ENCODE measurements around the gene IL36G.
"Not testable (repeated sequence)": the region's sequence is repeated elsewhere in the genome, so short reads cannot be mapped to it uniquely, and the experiment has no call there.

GRCh38 chr2:112934117-112934516 lies 43.7 kb upstream of the IL36G start:
- TF ChIP-seq, protein P1, sequence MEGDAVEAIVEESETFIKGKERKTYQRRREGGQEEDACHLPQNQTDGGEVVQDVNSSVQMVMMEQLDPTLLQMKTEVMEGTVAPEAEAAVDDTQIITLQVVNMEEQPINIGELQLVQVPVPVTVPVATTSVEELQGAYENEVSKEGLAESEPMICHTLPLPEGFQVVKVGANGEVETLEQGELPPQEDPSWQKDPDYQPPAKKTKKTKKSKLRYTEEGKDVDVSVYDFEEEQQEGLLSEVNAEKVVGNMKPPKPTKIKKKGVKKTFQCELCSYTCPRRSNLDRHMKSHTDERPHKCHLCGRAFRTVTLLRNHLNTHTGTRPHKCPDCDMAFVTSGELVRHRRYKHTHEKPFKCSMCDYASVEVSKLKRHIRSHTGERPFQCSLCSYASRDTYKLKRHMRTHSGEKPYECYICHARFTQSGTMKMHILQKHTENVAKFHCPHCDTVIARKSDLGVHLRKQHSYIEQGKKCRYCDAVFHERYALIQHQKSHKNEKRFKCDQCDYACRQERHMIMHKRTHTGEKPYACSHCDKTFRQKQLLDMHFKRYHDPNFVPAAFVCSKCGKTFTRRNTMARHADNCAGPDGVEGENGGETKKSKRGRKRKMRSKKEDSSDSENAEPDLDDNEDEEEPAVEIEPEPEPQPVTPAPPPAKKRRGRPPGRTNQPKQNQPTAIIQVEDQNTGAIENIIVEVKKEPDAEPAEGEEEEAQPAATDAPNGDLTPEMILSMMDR (conservative IDR thresholded peaks at IDR 0.05; ENCODE audit: low read length): not testable (repeated sequence)
- not testable (repeated sequence) for TF ChIP-seq EZH2phosphoT487 (IDR thresholded peaks at IDR 0.05; ENCODE audit: borderline replicate concordance, low read depth, low read length)
